Transverse colon (tissue), 4 donors: ENCODE data around the gene AFG3L2.

Experiments
- CTCF ChIP-seq, 5 experiments: fragments of 200-600 bp in 3 of 5; fragments of 450-650 bp in 2 of 5; sonication (generic) in 3 of 5; IDR thresholded peaks; 1 replicate in 2 of 5; 2 replicates in 3 of 5; pipeline ENCODE4 v1.5.1; 2016 to 2017; ENCODE audit warnings: antibody characterized with exemption in 5 of 5, inconsistent platforms in 3 of 5, mild to moderate bottlenecking in 2 of 5, moderate library complexity in 1 of 5
- EP300 ChIP-seq: sonication (generic); formaldehyde crosslinking; IDR thresholded peaks from one replicate; pipeline ENCODE4 v1.6.1; 2017; ENCODE audit warnings: antibody characterized with exemption, low read depth
- POLR2A ChIP-seq: fragments of 450-650 bp; IDR thresholded peaks from one replicate; pipeline ENCODE4 v1.6.1; 2016; ENCODE audit warnings: antibody characterized with exemption, mild to moderate bottlenecking, moderate library complexity
- POLR2AphosphoS5 ChIP-seq, 3 donors: sonication (generic); formaldehyde crosslinking; IDR thresholded peaks; one replicate each; pipeline ENCODE4 v1.6.1; 2016; ENCODE audit warnings: antibody characterized with exemption in 3 of 3

- TF ChIP-seq CTCF (IDR thresholded peaks at IDR 0.05) = no peak
- TF ChIP-seq POLR2A = no peak
- no peak for TF ChIP-seq POLR2AphosphoS5 (IDR thresholded peaks at IDR 0.05)
- TF ChIP-seq EP300 = no peak
Observed at GRCh38 chr18:12403601-12404506, 26.8 kb upstream of the AFG3L2 start.
